D721Med (cell line): Measurements from ENCODE around the gene PRM2.

Experiments
- DNase-seq: peaks from one replicate; pipeline ENCODE4 v3.0.0; 2011; ENCODE audit warnings: low spot score; ENCODE audit not compliant: insufficient read length
- FAIRE-seq: peaks from 2 replicates; lab custom pipeline; 2011; peaks lifted over from hg19 to GRCh38; lab: Jason Lieb, UNC
- CTCF ChIP-seq: IDR thresholded peaks from 2 replicates; pipeline ENCODE4 v1.5.1; 2012; ENCODE audit warnings: mild to moderate bottlenecking, control low read depth; ENCODE audit not compliant: insufficient read depth; ENCODE audit errors: missing control alignments

PRM2 gene

GRCh38 chr16:11306997-11307638 is 30.8 kb upstream of the PRM2 start:
- DNase-seq (no peak), FAIRE-seq (no peak)
- no peak for TF ChIP-seq CTCF

DNA sequence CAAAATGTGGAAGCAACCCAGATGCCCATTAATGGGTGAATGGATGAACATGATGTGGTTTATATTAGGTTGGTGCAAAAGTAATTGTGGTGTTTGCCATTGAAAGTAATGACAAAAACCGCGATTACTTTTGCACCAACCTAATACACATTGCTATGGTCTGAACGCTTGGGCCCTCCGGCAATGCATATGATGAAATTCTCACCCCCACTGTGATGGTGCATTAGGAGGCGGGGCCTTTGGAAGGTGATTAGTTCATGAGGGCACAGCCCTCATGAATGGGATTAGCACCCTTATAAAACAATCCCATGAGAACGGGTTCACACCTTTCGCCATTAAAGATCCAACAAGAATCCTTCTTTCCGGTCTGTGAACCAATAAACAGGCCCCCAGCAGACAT is 30.1 kb upstream of the PRM2 start:
- DNase-seq: no peak
- no peak for FAIRE-seq
- no peak for TF ChIP-seq CTCF

- no peak for DNase-seq
- TF ChIP-seq CTCF: no peak
- no peak for FAIRE-seq
Measured at GRCh38 chr16:11303405-11304138, 27.3 kb upstream of the PRM2 start.

DNA sequence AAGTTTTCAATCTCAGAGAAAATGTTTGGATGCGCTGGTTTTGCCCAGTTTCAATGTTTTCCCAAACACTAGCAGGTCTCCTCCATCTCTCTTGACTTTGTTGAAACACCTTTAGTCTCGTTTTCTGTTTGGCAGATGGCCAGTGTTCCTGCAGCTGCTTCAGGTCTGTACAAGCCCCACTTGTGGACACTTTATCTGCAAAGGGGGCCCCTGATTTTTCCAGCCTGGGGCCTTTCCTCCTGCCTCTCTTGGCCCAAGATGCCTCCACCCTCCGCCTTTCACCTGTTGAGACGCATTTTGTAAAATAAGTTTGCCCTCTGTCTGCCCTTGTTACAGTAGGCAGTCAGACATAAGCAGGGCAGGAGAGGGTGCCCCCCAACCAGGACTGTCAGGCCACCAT is 26.7 kb upstream of the PRM2 start:
- FAIRE-seq (no peak), DNase-seq (no peak)
- no peak for TF ChIP-seq CTCF

GRCh38 chr16:11301645-11302501 is 25.6 kb upstream of the PRM2 start:
- no peak for FAIRE-seq
- no peak for TF ChIP-seq CTCF
- no peak for DNase-seq

- no peak for DNase-seq
- TF ChIP-seq CTCF: no peak
- no peak for FAIRE-seq
Measured at GRCh38 chr16:11300560-11300892, 24.2 kb upstream of the PRM2 start.
